Effector CD8-positive, alpha-beta T cell (primary cell): ENCODE data around the gene PRM3.

Experiments used
- DNase-seq: peaks from one replicate; lab custom pipeline; 2025; lab: John Stamatoyannopoulos, UW

Gene PRM3

GRCh38 chr16:11280616-11281522 lies 7.4 kb upstream of the PRM3 start, which contains the start of gene PRM1:
Gene PRM1 (minus strand): TSS chr16:11281330. CDS start chr16:11281238, 92 bp downstream.
- DNase-seq = no peak

GRCh38 chr16:11278681-11279628 lies 5.5 kb upstream of the PRM3 start:
- no peak for DNase-seq

GRCh38 chr16:11277607-11278337 lies 4.3 kb upstream of the PRM3 start:
- no peak for DNase-seq

- DNase-seq = no peak
Measured at GRCh38 chr16:11276896-11277593, 3.6 kb upstream of the PRM3 start.

GRCh38 chr16:11276143-11276895 lies 2.9 kb upstream of the PRM3 start, which contains the start of gene PRM2:
Gene PRM2 (minus strand): TSS chr16:11276480. CDS start chr16:11276370, 110 bp downstream.
- no peak for DNase-seq

- DNase-seq = no peak
Measured at GRCh38 chr16:11274964-11275363, 1.5 kb upstream of the PRM3 start.

- DNase-seq = no peak
Measured at GRCh38 chr16:11273721-11274324, 394 bp upstream of the PRM3 start.

GRCh38 chr16:11272484-11272883 lies 945 bp downstream of the PRM3 start:
- DNase-seq = no peak

GRCh38 chr16:11271610-11272009 lies 1.8 kb downstream of the PRM3 start:
- DNase-seq = no peak

- DNase-seq = no peak
Measured at GRCh38 chr16:11270602-11271162, 2.7 kb downstream of the PRM3 start.

GRCh38 chr16:11268921-11269375 lies 4.5 kb downstream of the PRM3 start, which contains the start of gene TNP2:
Gene TNP2 (minus strand): TSS chr16:11269325. CDS start chr16:11269262, 63 bp downstream.
- no peak for DNase-seq

GRCh38 chr16:11265124-11265523 lies 8.3 kb downstream of the PRM3 start:
- no peak for DNase-seq

GRCh38 chr16:11264155-11264832 lies 9.1 kb downstream of the PRM3 start:
- no peak for DNase-seq

GRCh38 chr16:11263737-11264136 lies 9.7 kb downstream of the PRM3 start:
- no peak for DNase-seq

GRCh38 chr16:11262915-11263314 lies 10.5 kb downstream of the PRM3 start:
- DNase-seq = no peak

GRCh38 chr16:11260596-11260966 lies 12.8 kb downstream of the PRM3 start:
- DNase-seq = no peak

- no peak for DNase-seq
Measured at GRCh38 chr16:11259655-11260595, 13.5 kb downstream of the PRM3 start.
